ENCODE measurements around the gene LY6G6F.

The LY6G6F gene

GRCh38 chr6:31725502-31726350 lies 19.1 kb downstream of the LY6G6F start:
- no peak for DNase-seq

GRCh38 chr6:31727034-31727716 lies 20.5 kb downstream of the LY6G6F start:
- no peak for DNase-seq

- no peak for DNase-seq
Observed at GRCh38 chr6:31727717-31728671, 21.3 kb downstream of the LY6G6F start.

- DNase-seq = no peak
Observed at GRCh38 chr6:31728767-31729514, 22.3 kb downstream of the LY6G6F start, which contains the start of gene DDAH2. DDAH2 (minus strand) TSS chr6:31729299; CDS start chr6:31729161, 138 bp downstream.

GRCh38 chr6:31729515-31729978 lies 22.9 kb downstream of the LY6G6F start:
- peak; percentile 77 for DNase-seq

- DNase-seq = peak; percentile 53
Observed at GRCh38 chr6:31729979-31730630, 23.4 kb downstream of the LY6G6F start.

- DNase-seq = no peak
Observed at GRCh38 chr6:31730631-31731086, 24.0 kb downstream of the LY6G6F start.

- no peak for DNase-seq
Observed at GRCh38 chr6:31732029-31732428, 25.4 kb downstream of the LY6G6F start.

GRCh38 chr6:31733734-31734133 lies 27.1 kb downstream of the LY6G6F start:
- no peak for DNase-seq

GRCh38 chr6:31734247-31734820 lies 27.7 kb downstream of the LY6G6F start:
- DNase-seq = no peak

- DNase-seq = peak; percentile 34
Observed at GRCh38 chr6:31734821-31735406, 28.2 kb downstream of the LY6G6F start.

- peak; percentile 73 for DNase-seq
Observed at GRCh38 chr6:31736021-31736767, 29.5 kb downstream of the LY6G6F start, which contains the start of gene CLIC1. CLIC1 (minus strand) TSS chr6:31736530; CDS start chr6:31736300, 230 bp downstream.

GRCh38 chr6:31736768-31737314 lies 30.2 kb downstream of the LY6G6F start:
- no peak for DNase-seq

- DNase-seq = no peak
Observed at GRCh38 chr6:31737315-31737990, 30.8 kb downstream of the LY6G6F start.

- peak; percentile 52 for DNase-seq
Observed at GRCh38 chr6:31737991-31738979, 31.6 kb downstream of the LY6G6F start.

GRCh38 chr6:31739639-31740396 lies 33.2 kb downstream of the LY6G6F start, which contains the start of gene MSH5:
MSH5 (plus strand) TSS chr6:31740005; CDS start chr6:31740467, 462 bp downstream.
- DNase-seq = peak; percentile 90

All from activated T-cell treated with anti-CD3 and anti-CD28 coated beads for 4 hours (primary cell).